ENCODE data around the gene BDH1. TPM values are rescaled to one million over a fixed set of nuclear protein-coding genes. Genes with fewer than 3 reads are reported as not detected.

BDH1 gene
- total and polyA plus RNA-seq, 2 of the 13 experiments (the other 11 are each of a cell fraction or from before 2014, with no cell fraction given) = 21.2 to 71.9 TPM

- no peaks in the 10 kb centered on the region for H3K9me3 ChIP-seq (ENCODE audit: low read length)
- CTCF ChIA-PET (ENCODE audit: low intra/inter-chr PET ratio, low total read pairs) = no interaction called here
- H3K27ac ChIP-seq (ENCODE audit: extremely low read length, insufficient read depth, low read length) = peak overlapping the region; percentile 97
- intact Hi-C loops (cut with micrococcal nuclease; ENCODE audit: unreplicated experiment) (no loop called here), in situ Hi-C loops (cut with HindIII; ENCODE audit: extremely low pct_ligation_motif_present, low pct_unique_long_range_greater_than_20kb) (no loop called here)
- TF ChIP-seq NR2F1 (CRISPR knock-in tag; IDR thresholded peaks at IDR 0.05) (no peak), ZBTB38 (CRISPR knock-in tag; IDR thresholded peaks at IDR 0.05) (peak; percentile 84), PRPF4 (IDR thresholded peaks at IDR 0.05; ENCODE audit: low read depth, low read length, poor library complexity, severe bottlenecking) (peak; percentile 65), SMARCC2 (IDR thresholded peaks at IDR 0.05) (no peak), ZNF142 (CRISPR knock-in tag; IDR thresholded peaks at IDR 0.05) (peak; percentile 1; the same call in 1 of the 2 replicates)
- TF ChIP-seq, protein P1, sequence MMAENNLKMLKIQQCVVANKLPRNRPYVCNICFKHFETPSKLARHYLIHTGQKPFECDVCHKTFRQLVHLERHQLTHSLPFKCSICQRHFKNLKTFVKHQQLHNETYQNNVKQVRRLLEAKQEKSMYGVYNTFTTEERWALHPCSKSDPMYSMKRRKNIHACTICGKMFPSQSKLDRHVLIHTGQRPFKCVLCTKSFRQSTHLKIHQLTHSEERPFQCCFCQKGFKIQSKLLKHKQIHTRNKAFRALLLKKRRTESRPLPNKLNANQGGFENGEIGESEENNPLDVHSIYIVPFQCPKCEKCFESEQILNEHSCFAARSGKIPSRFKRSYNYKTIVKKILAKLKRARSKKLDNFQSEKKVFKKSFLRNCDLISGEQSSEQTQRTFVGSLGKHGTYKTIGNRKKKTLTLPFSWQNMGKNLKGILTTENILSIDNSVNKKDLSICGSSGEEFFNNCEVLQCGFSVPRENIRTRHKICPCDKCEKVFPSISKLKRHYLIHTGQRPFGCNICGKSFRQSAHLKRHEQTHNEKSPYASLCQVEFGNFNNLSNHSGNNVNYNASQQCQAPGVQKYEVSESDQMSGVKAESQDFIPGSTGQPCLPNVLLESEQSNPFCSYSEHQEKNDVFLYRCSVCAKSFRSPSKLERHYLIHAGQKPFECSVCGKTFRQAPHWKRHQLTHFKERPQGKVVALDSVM (CRISPR knock-in tag; IDR thresholded peaks at IDR 0.05) = peak; percentile 48; the same call in 1 of the 2 replicates
- TF ChIP-seq, protein P2, sequence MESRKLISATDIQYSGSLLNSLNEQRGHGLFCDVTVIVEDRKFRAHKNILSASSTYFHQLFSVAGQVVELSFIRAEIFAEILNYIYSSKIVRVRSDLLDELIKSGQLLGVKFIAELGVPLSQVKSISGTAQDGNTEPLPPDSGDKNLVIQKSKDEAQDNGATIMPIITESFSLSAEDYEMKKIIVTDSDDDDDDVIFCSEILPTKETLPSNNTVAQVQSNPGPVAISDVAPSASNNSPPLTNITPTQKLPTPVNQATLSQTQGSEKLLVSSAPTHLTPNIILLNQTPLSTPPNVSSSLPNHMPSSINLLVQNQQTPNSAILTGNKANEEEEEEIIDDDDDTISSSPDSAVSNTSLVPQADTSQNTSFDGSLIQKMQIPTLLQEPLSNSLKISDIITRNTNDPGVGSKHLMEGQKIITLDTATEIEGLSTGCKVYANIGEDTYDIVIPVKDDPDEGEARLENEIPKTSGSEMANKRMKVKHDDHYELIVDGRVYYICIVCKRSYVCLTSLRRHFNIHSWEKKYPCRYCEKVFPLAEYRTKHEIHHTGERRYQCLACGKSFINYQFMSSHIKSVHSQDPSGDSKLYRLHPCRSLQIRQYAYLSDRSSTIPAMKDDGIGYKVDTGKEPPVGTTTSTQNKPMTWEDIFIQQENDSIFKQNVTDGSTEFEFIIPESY (CRISPR knock-in tag; IDR thresholded peaks at IDR 0.05) = peak; percentile 59; the same call in 1 of the 2 replicates
- WGBS (ENCODE audit: low lambda C conversion rate) = 93% methylated on average over 13 of the region's 13 CpGs
- no peaks in the 10 kb centered on the region for H3K79me2 ChIP-seq (ENCODE audit: insufficient read depth, low read length)
- no peak overlapping the region for H3K4me3 ChIP-seq (replicated peaks in 1 of 3; ENCODE audit: insufficient read depth in 1 of 3, low read depth in 2 of 3, low read length in 3 of 3)
- H3K27me3 ChIP-seq (ENCODE audit: control insufficient read depth in 1 of 2, insufficient read depth in 2 of 2, low read length in 2 of 2) = no peaks in the 10 kb centered on the region
- 0 out of 2 replicates have a peak overlapping the region, but pooled peaks have one; percentile 29 for H3K9ac ChIP-seq (ENCODE audit: insufficient read depth, low read depth, low read length)
- POLR2A ChIA-PET = interaction anchor here (1.2 to 6.6 kb wide), 6 partner anchors 9 to 69 kb away, joined by 7 to 90 read pairs (median 19); no protein-coding TSS in a partner anchor
- peaks cover 92% of the 10 kb centered on the region for H3K4me1 ChIP-seq (ENCODE audit: insufficient read depth, low read length)
- no peak for ATAC-seq
- H3K36me3 ChIP-seq (replicated peaks in 1 of 2; ENCODE audit: control insufficient read depth in 1 of 2, insufficient read depth in 2 of 2, low read length in 2 of 2) = no peaks in the 10 kb centered on the region
- H4K20me1 ChIP-seq (ENCODE audit: insufficient read depth, low read length) = no peaks in the 10 kb centered on the region
- no peak for FAIRE-seq
- BruUV-seq (replicated peaks) = no TSS peak
- H2AFZ ChIP-seq (ENCODE audit: low read length) = no peak overlapping the region
- no peak for DNase-seq (ENCODE audit: low spot score)
- H3K4me2 ChIP-seq (ENCODE audit: low read depth, low read length) = no peak overlapping the region
Measured at GRCh38 chr3:197589545-197589944, 33.8 kb upstream of the BDH1 start.
